Breast epithelium (tissue), 3 donors: ENCODE results near the gene FFAR4.

Experiments used
- POLR2AphosphoS5 ChIP-seq, 3 donors: sonication (generic); formaldehyde crosslinking; IDR thresholded peaks; one replicate each; pipeline ENCODE4 v1.6.1; 2017; ENCODE audit warnings: antibody characterized with exemption in 3 of 3
- TF ChIP-seq, protein P1 (sequence below), 3 donors: fragments of 450-650 bp; IDR thresholded peaks; one replicate each; pipeline ENCODE4 v1.5.1; 2016 to 2017; ENCODE audit warnings: antibody characterized with exemption in 3 of 3, mild to moderate bottlenecking in 3 of 3, moderate library complexity in 3 of 3

DNA sequence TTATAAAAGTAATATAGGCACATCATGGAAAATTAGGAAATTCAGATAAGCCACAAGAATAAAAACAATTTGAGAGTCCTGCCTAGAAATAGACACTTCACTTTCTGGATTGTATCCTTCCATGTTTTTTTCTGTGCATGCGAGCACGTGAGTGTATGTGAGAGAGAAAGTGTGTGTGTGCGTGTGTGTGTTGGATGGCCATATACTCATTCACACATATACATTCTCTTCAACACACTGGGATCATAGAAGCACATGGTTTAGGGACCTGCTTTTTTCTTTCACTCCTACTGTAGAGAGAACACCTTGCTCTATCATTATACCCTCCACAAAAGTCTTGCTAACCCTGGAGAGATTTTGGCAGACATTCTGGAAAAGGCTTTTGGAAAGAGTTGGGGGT lies 7.5 kb downstream of the FFAR4 start:
- TF ChIP-seq, protein P1, sequence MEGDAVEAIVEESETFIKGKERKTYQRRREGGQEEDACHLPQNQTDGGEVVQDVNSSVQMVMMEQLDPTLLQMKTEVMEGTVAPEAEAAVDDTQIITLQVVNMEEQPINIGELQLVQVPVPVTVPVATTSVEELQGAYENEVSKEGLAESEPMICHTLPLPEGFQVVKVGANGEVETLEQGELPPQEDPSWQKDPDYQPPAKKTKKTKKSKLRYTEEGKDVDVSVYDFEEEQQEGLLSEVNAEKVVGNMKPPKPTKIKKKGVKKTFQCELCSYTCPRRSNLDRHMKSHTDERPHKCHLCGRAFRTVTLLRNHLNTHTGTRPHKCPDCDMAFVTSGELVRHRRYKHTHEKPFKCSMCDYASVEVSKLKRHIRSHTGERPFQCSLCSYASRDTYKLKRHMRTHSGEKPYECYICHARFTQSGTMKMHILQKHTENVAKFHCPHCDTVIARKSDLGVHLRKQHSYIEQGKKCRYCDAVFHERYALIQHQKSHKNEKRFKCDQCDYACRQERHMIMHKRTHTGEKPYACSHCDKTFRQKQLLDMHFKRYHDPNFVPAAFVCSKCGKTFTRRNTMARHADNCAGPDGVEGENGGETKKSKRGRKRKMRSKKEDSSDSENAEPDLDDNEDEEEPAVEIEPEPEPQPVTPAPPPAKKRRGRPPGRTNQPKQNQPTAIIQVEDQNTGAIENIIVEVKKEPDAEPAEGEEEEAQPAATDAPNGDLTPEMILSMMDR (IDR thresholded peaks at IDR 0.05): no peak
- TF ChIP-seq POLR2AphosphoS5 (IDR thresholded peaks at IDR 0.05): no peak
